IPS-11a (cell line): ENCODE data around the gene RAET1G.
"Not testable (repeated sequence)": the region's sequence is repeated elsewhere in the genome, so short reads cannot be mapped to it uniquely, and the experiment has no call there.

Experiments
- H3K4me3 ChIP-seq: one replicate; pipeline ENCODE4 v1.5.1; 2013; ENCODE audit warnings: low read depth, low read length, control low read depth

Gene RAET1G

GRCh38 chr6:149953934-149954327 lies 31.0 kb upstream of the RAET1G start:
- H3K4me3 ChIP-seq: not testable (repeated sequence)

GRCh38 chr6:149953390-149953789 lies 30.5 kb upstream of the RAET1G start:
- H3K4me3 ChIP-seq: not testable (repeated sequence)

- H3K4me3 ChIP-seq: no peak overlapping the region
These were observed 28.7 kb upstream of the RAET1G start for GRCh38 chr6:149951626-149952025.

- no peak overlapping the region for H3K4me3 ChIP-seq
These were observed 28.2 kb upstream of the RAET1G start for GRCh38 chr6:149951096-149951495.

- H3K4me3 ChIP-seq: no peak overlapping the region
These were observed 27.5 kb upstream of the RAET1G start for GRCh38 chr6:149950423-149950822.

- H3K4me3 ChIP-seq: no peak overlapping the region
These were observed 25.7 kb upstream of the RAET1G start for GRCh38 chr6:149948616-149949015.

GRCh38 chr6:149948011-149948410 lies 25.1 kb upstream of the RAET1G start:
- no peak overlapping the region for H3K4me3 ChIP-seq

- not testable (repeated sequence) for H3K4me3 ChIP-seq
These were observed 24.6 kb upstream of the RAET1G start for GRCh38 chr6:149947533-149947932.

- not testable (repeated sequence) for H3K4me3 ChIP-seq
These were observed 23.7 kb upstream of the RAET1G start for GRCh38 chr6:149946631-149947030.

- H3K4me3 ChIP-seq: not testable (repeated sequence)
These were observed 22.4 kb upstream of the RAET1G start for GRCh38 chr6:149945276-149945675.

GRCh38 chr6:149943321-149943720 lies 20.4 kb upstream of the RAET1G start:
- H3K4me3 ChIP-seq: not testable (repeated sequence)

GRCh38 chr6:149942461-149942829 lies 19.5 kb upstream of the RAET1G start:
- peak overlapping the region; percentile 49 for H3K4me3 ChIP-seq

- peak within 1 kb of the TSS; percentile 49 for H3K4me3 ChIP-seq
These were observed 18.9 kb upstream of the RAET1G start, which contains the start of gene ULBP2 for GRCh38 chr6:149941583-149942460. Gene ULBP2, plus strand, starts transcription at chr6:149942014. Its CDS starts 59 bp downstream, at chr6:149942073.

GRCh38 chr6:149940672-149940982 lies 17.7 kb upstream of the RAET1G start:
- no peak overlapping the region for H3K4me3 ChIP-seq

GRCh38 chr6:149939909-149940671 lies 17.2 kb upstream of the RAET1G start:
- H3K4me3 ChIP-seq: no peak overlapping the region

- H3K4me3 ChIP-seq: no peak overlapping the region
These were observed 16.4 kb upstream of the RAET1G start for GRCh38 chr6:149939356-149939648.

GRCh38 chr6:149938571-149939355 lies 15.8 kb upstream of the RAET1G start:
- peak overlapping the region; percentile 29 for H3K4me3 ChIP-seq

GRCh38 chr6:149938013-149938570 lies 15.2 kb upstream of the RAET1G start:
- H3K4me3 ChIP-seq: peak overlapping the region; percentile 29

- no peak overlapping the region for H3K4me3 ChIP-seq
These were observed 13.8 kb upstream of the RAET1G start for GRCh38 chr6:149936743-149937142.

GRCh38 chr6:149935668-149936067 lies 12.7 kb upstream of the RAET1G start:
- H3K4me3 ChIP-seq: no peak overlapping the region

GRCh38 chr6:149935246-149935645 lies 12.3 kb upstream of the RAET1G start:
- no peak overlapping the region for H3K4me3 ChIP-seq
